Activated CD8-positive, alpha-beta T cell treated with anti-CD3 and anti-CD28 coated beads for 36 hours (primary cell): ENCODE results near the gene ECI1. TPM values are rescaled to one million over a fixed set of nuclear protein-coding genes. Genes with fewer than 3 reads are reported as not detected.

Experiments
- ATAC-seq: fragments of 200-7000 bp; cut with Tn5 transposase; one replicate; pipeline ENCODE4 v1.10.0; 2021; ENCODE audit warnings: mild to moderate bottlenecking, moderate library complexity
- CTCF ChIA-PET: fragments of 350-600 bp; sonication (Branson Sonifier 250); formaldehyde crosslinking; loops from one replicate; lab custom pipeline; 2021; ENCODE audit warnings: antibody characterized with exemption; lab: Charles Lee
- POLR2A ChIA-PET: fragments of 350-600 bp; sonication (Branson Sonifier 250); formaldehyde crosslinking; loops from one replicate; lab custom pipeline; 2021; ENCODE audit warnings: antibody characterized with exemption; lab: Charles Lee
- DNase-seq: peaks from one replicate; pipeline ENCODE4 v3.0.0-alpha.2; 2020
- H3K27ac Mint-ChIP-seq: one replicate; pipeline ENCODE4 v1.8.0; 2021; ENCODE audit warnings: mild to moderate bottlenecking, mixed read lengths
- H3K27me3 Mint-ChIP-seq: one replicate; pipeline ENCODE4 v1.8.0; 2021; ENCODE audit warnings: mixed read lengths
- H3K36me3 Mint-ChIP-seq: one replicate; pipeline ENCODE4 v1.8.0; 2021; ENCODE audit warnings: low read depth, mixed read lengths
- H3K4me1 Mint-ChIP-seq: one replicate; pipeline ENCODE4 v1.8.0; 2021; ENCODE audit warnings: low read depth, mixed read lengths
- H3K4me3 Mint-ChIP-seq: one replicate; pipeline ENCODE4 v1.8.0; 2021; ENCODE audit warnings: mild to moderate bottlenecking, moderate library complexity, mixed read lengths
- H3K9me3 Mint-ChIP-seq: one replicate; pipeline ENCODE4 v1.8.0; 2021; ENCODE audit warnings: mixed read lengths
- CTCF ChIP-seq: fragments of 200-600 bp; IDR thresholded peaks from one replicate; pipeline ENCODE4 v1.8.0; 2022; ENCODE audit warnings: antibody characterized with exemption, mild to moderate bottlenecking
- intact Hi-C: fragments of 100-400 bp; cut with micrococcal nuclease; formaldehyde crosslinking; loops from one replicate; pipeline ENCODE4 v1.10.0; 2022
- total RNA-seq, 2 experiments: library from RNA; stranded (reverse); gene quantifications; one replicate each; pipeline ENCODE4 v1.2.3, GENCODE V29; 2021

Gene ECI1
- total RNA-seq, 2 experiments from 2014 or later, result 37.4 to 40.5 TPM

GRCh38 chr16:2200313-2200712, 51.1 kb downstream of the ECI1 start:
- no peak for DNase-seq
- Mint-ChIP-seq H3K4me1 (peaks cover 6% of the 10 kb centered on the region), H3K36me3 (no peaks in the 10 kb centered on the region), H3K27me3 (peaks cover 17% of the 10 kb centered on the region), H3K9me3 (no peaks in the 10 kb centered on the region), H3K27ac (no peak overlapping the region), H3K4me3 (no peak overlapping the region)
- POLR2A ChIA-PET, result interaction anchor here (3.6 kb wide), 1 partner anchor 45 kb away, joined by 18 read pairs; the partner anchor contains the start of gene TRAF7
- CTCF ChIA-PET, result no interaction called here
- TF ChIP-seq CTCF, result no peak
- no peak for ATAC-seq
- intact Hi-C loops, result no loop called here

- TF ChIP-seq CTCF, result no peak
- CTCF ChIA-PET, result no interaction called here
- H3K27ac Mint-ChIP-seq, result no peak overlapping the region
- no peaks in the 10 kb centered on the region for H3K9me3 Mint-ChIP-seq
- DNase-seq (no peak), ATAC-seq (no peak)
- H3K27me3 Mint-ChIP-seq, result peaks cover 23% of the 10 kb centered on the region
- POLR2A ChIA-PET, result interaction anchor here (3.6 kb wide), 1 partner anchor 44 kb away, joined by 18 read pairs; the partner anchor contains the start of gene TRAF7
- peaks cover 7% of the 10 kb centered on the region for H3K4me1 Mint-ChIP-seq
- no peak overlapping the region for H3K4me3 Mint-ChIP-seq
- no peaks in the 10 kb centered on the region for H3K36me3 Mint-ChIP-seq
- intact Hi-C loops, result no loop called here
Observed at GRCh38 chr16:2199621-2200139, 51.7 kb downstream of the ECI1 start.

- no peaks in the 10 kb centered on the region for H3K9me3 Mint-ChIP-seq
- POLR2A ChIA-PET, result interaction anchor here (1.2 to 3.6 kb wide), 2 partner anchors 44 to 52 kb away, joined by 3 to 18 read pairs; partner anchors contain the start of genes ECI1 and TRAF7
- TF ChIP-seq CTCF, result no peak
- peaks cover 3% of the 10 kb centered on the region for H3K4me1 Mint-ChIP-seq
- no peak for DNase-seq
- intact Hi-C loops, result no loop called here
- H3K27me3 Mint-ChIP-seq, result peaks cover 23% of the 10 kb centered on the region
- no peak overlapping the region for H3K4me3 Mint-ChIP-seq
- CTCF ChIA-PET, result no interaction called here
- no peak overlapping the region for H3K27ac Mint-ChIP-seq
- no peaks in the 10 kb centered on the region for H3K36me3 Mint-ChIP-seq
- no peak for ATAC-seq
Observed at GRCh38 chr16:2199095-2199494, 52.3 kb downstream of the ECI1 start.

GRCh38 chr16:2198283-2198682, 53.1 kb downstream of the ECI1 start:
- Mint-ChIP-seq H3K27ac (no peak overlapping the region), H3K4me3 (no peak overlapping the region), H3K9me3 (no peaks in the 10 kb centered on the region), H3K4me1 (peaks cover 3% of the 10 kb centered on the region), H3K36me3 (no peaks in the 10 kb centered on the region), H3K27me3 (peaks cover 23% of the 10 kb centered on the region)
- DNase-seq (no peak), ATAC-seq (no peak)
- intact Hi-C loops, result no loop called here
- ChIA-PET CTCF (no interaction called here), POLR2A (interaction anchor here (1.2 to 3.6 kb wide), 3 partner anchors 43 to 151 kb away, joined by 3 to 18 read pairs (median 3); partner anchors contain the start of genes ECI1, NTHL1 and TRAF7)
- TF ChIP-seq CTCF, result no peak

GRCh38 chr16:2197765-2198164, 53.6 kb downstream of the ECI1 start:
- H3K27ac Mint-ChIP-seq, result no peak overlapping the region

More at GRCh38 chr16:2197765-2198164, 53.6 kb downstream of the ECI1 start:
- Mint-ChIP-seq H3K27me3 (peaks cover 23% of the 10 kb centered on the region), H3K4me3 (peak overlapping the region; percentile 29), H3K9me3 (no peaks in the 10 kb centered on the region), H3K36me3 (no peaks in the 10 kb centered on the region), H3K4me1 (peaks cover 3% of the 10 kb centered on the region)
- intact Hi-C loops, result no loop called here
- ATAC-seq, result no peak
- ChIA-PET POLR2A (interaction anchor here (1.2 to 3.6 kb wide), 3 partner anchors 42 to 151 kb away, joined by 3 to 18 read pairs (median 3); partner anchors contain the start of genes ECI1, NTHL1 and TRAF7), CTCF (interaction anchor here (0.7 kb wide), 1 partner anchor 492 kb away, joined by 3 read pairs; no protein-coding TSS in a partner anchor)
- TF ChIP-seq CTCF, result no peak
- no peak for DNase-seq
